B cell (primary cell): Measurements from ENCODE around the gene ASB2. TPM values are rescaled to one million over a fixed set of nuclear protein-coding genes. Genes with fewer than 3 reads are reported as not detected.

ENCODE experiments used
- ATAC-seq: fragments of 200-7000 bp; cut with Tn5 transposase; one replicate; pipeline ENCODE4 v1.10.0; 2021; ENCODE audit warnings: low read depth, mild to moderate bottlenecking, moderate number of reproducible peaks, moderate library complexity
- CTCF ChIA-PET: fragments of 350-600 bp; sonication (Branson Sonifier 250); formaldehyde crosslinking; loops from one replicate; lab custom pipeline; 2021; ENCODE audit warnings: antibody characterized with exemption, inconsistent platforms; lab: Charles Lee
- POLR2A ChIA-PET: fragments of 350-600 bp; sonication (Branson Sonifier 250); formaldehyde crosslinking; loops from one replicate; lab custom pipeline; 2021; ENCODE audit warnings: antibody characterized with exemption; lab: Charles Lee
- DNase-seq: peaks from one replicate; pipeline ENCODE4 v3.0.0; 2013
- H2AFZ ChIP-seq: 2 replicates; pipeline ENCODE4 v1.6.1; 2012; ENCODE audit warnings: mild to moderate bottlenecking, low read depth, low read length; ENCODE audit not compliant: insufficient read depth, poor library complexity, severe bottlenecking
- H3K27ac ChIP-seq, 2 donors: 1 replicate in 1 of 2; 2 replicates in 1 of 2; pipeline ENCODE4 v1.5.1; 2012 to 2013; ENCODE audit warnings: low read length in 2 of 2, mild to moderate bottlenecking in 2 of 2, moderate library complexity in 1 of 2
- H3K27me3 ChIP-seq, 4 experiments: fragments of 200-600 bp in 1 of 4; sonication (generic) in 1 of 4; replicated peaks in 1 of 4; 1 replicate in 2 of 4; 2 replicates in 2 of 4; pipeline versions ENCODE4 v1.6.1 to v1.7.0; 2013 to 2016; ENCODE audit warnings: low read length in 3 of 4, mild to moderate bottlenecking in 2 of 4, mixed read lengths in 1 of 4, moderate library complexity in 1 of 4; ENCODE audit not compliant: insufficient read depth in 4 of 4, control insufficient read depth in 3 of 4; ENCODE audit errors: control extremely low read depth in 1 of 4
- H3K36me3 ChIP-seq, 2 experiments: replicated peaks in 1 of 2; 1 replicate in 1 of 2; 2 replicates in 1 of 2; pipeline versions ENCODE4 v1.6.1 to v1.7.1; 2013; ENCODE audit warnings: low read length in 1 of 2; ENCODE audit not compliant: insufficient read depth in 2 of 2, control insufficient read depth in 1 of 2; ENCODE audit errors: control extremely low read depth in 1 of 2, extremely low read depth in 1 of 2
- H3K4me1 ChIP-seq, 2 donors: fragments of 200-600 bp in 1 of 2; sonication (generic) in 1 of 2; 1 replicate in 1 of 2; 2 replicates in 1 of 2; pipeline versions ENCODE4 v1.5.1 to v1.6.1; 2013 to 2017; ENCODE audit warnings: low read length in 2 of 2; ENCODE audit not compliant: control insufficient read depth in 2 of 2, insufficient read depth in 2 of 2
- H3K4me2 ChIP-seq: replicated peaks from 2 replicates; pipeline ENCODE3; 2012; ENCODE audit warnings: mild to moderate bottlenecking, low read depth, low read length; ENCODE audit not compliant: poor library complexity, severe bottlenecking
- H3K4me3 ChIP-seq, 5 experiments: fragments of 200-600 bp in 1 of 5; sonication (generic) in 1 of 5; 1 replicate in 3 of 5; 2 replicates in 2 of 5; pipeline versions ENCODE4 v1.5.1 to v1.7.0; 2011 to 2016; ENCODE audit warnings: low read length in 4 of 5, mild to moderate bottlenecking in 4 of 5, low read depth in 2 of 5, control low read depth in 1 of 5, moderate library complexity in 1 of 5; ENCODE audit not compliant: insufficient read depth in 1 of 5; ENCODE audit errors: control extremely low read depth in 1 of 5, extremely low read depth in 1 of 5
- H3K79me2 ChIP-seq: fragments of 200-600 bp; sonication (generic); one replicate; pipeline ENCODE4 v1.6.0; 2016; ENCODE audit warnings: low read length; ENCODE audit not compliant: control insufficient read depth, insufficient read depth
- H3K9ac ChIP-seq: fragments of 200-600 bp; sonication (generic); 2 replicates; pipeline ENCODE4 v1.6.1; 2017; ENCODE audit warnings: mild to moderate bottlenecking, low read length, moderate library complexity
- H3K9me3 ChIP-seq, 3 donors: one replicate each; pipeline versions ENCODE4 v1.6.1 to v1.7.1; 2013; ENCODE audit warnings: low read length in 2 of 3; ENCODE audit not compliant: control insufficient read depth in 2 of 3, insufficient read depth in 1 of 3; ENCODE audit errors: control extremely low read depth in 1 of 3
- H4K20me1 ChIP-seq: 2 replicates; pipeline ENCODE4 v1.6.0; 2012; ENCODE audit warnings: mild to moderate bottlenecking, low read length; ENCODE audit not compliant: insufficient read depth, control insufficient read depth, poor library complexity, severe bottlenecking
- H3K27ac Mint-ChIP-seq: one replicate; pipeline ENCODE4 v1.8.0; 2021; ENCODE audit warnings: mixed read lengths
- H3K27me3 Mint-ChIP-seq: one replicate; pipeline ENCODE4 v1.8.0; 2021; ENCODE audit warnings: mixed read lengths
- H3K4me1 Mint-ChIP-seq: one replicate; pipeline ENCODE4 v1.8.0; 2021; ENCODE audit warnings: mixed read lengths
- H3K4me3 Mint-ChIP-seq: one replicate; pipeline ENCODE4 v1.8.0; 2021; ENCODE audit warnings: mixed read lengths
- H3K9me3 Mint-ChIP-seq: one replicate; pipeline ENCODE4 v1.8.0; 2022; ENCODE audit warnings: mixed read lengths; ENCODE audit not compliant: insufficient read depth
- EZH2 ChIP-seq: IDR thresholded peaks from 2 replicates; pipeline ENCODE4 v1.6.1; 2012; ENCODE audit warnings: borderline replicate concordance, low read depth, mild to moderate bottlenecking, moderate library complexity, low read length; ENCODE audit not compliant: insufficient read depth, poor library complexity, severe bottlenecking
- whole genome bisulfite sequencing: methylation state at CpG from one replicate; pipeline ENCODE4 v1.1.5; 2013; ENCODE audit warnings: missing lambda C conversion rate; ENCODE audit not compliant: insufficient coverage; 5-methylcytosine and 5-hydroxymethylcytosine counted together
- intact Hi-C: fragments of 100-400 bp; cut with micrococcal nuclease; formaldehyde crosslinking; loops from one replicate; pipeline ENCODE4 v1.10.0; 2022
- polyA plus RNA-seq: library from polyadenylated mRNA; depleted of rRNA; stranded (reverse); fragments of >200 nt; gene quantifications from 2 replicates; pipeline ENCODE4 v1.2.3, GENCODE V29; 2012
- total RNA-seq, 2 donors: library from RNA; stranded (reverse); fragments of 120-200 nt in 1 of 2; gene quantifications; 1 replicate in 1 of 2; 2 replicates in 1 of 2; pipeline versions ENCODE4 v1.2.3 to v1.2.4, GENCODE V29; 2013 to 2022
- TF ChIP-seq, protein P1 (sequence below): fragments of 200-600 bp; IDR thresholded peaks from one replicate; pipeline ENCODE4 v1.8.0; 2022; ENCODE audit warnings: antibody characterized with exemption, mild to moderate bottlenecking

Gene ASB2
- total and polyA plus RNA-seq, 2 donors (not counting 1 experiment from before 2014, with no cell fraction given): 1.5 to 2.7 TPM

DNA sequence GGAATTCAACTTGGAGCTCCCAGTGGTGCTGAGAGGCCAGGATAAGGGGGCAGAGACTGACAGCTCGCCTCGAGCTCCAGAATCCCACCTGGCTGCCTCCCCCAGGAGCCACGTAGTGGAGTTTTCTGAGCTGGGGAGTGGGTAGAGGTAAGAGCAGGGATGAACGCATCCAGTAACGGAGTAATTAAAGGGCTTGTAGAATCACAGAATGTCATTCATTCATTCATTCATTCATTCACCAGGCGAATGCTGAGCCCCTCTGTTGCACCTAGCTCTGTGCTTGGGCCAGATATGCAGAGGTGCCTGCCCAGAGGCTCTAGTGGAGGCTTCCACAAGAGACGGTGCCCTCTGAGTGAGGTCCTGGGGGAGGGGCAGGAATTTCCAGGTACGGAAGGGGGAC, 41.2 kb downstream of the ASB2 start:
- Histone ChIP-seq H3K9me3 (peaks cover 0 to 3% (median 0%) of the 10 kb centered on the region in 3 donors), H2AFZ (no peak overlapping the region), H3K27me3 (peaks cover 0 to 11% (median 2%) of the 10 kb centered on the region in 4 experiments), H3K36me3 (no peaks in the 10 kb centered on the region), H3K9ac (no peak overlapping the region), H4K20me1 (no peaks in the 10 kb centered on the region), H3K4me2 (no peak overlapping the region), H3K27ac (no peak overlapping the region), H3K4me1 (peaks cover 5 to 10% of the 10 kb centered on the region in 2 donors), H3K79me2 (no peaks in the 10 kb centered on the region), H3K4me3 (no peak overlapping the region)
- TF ChIP-seq, protein P1, sequence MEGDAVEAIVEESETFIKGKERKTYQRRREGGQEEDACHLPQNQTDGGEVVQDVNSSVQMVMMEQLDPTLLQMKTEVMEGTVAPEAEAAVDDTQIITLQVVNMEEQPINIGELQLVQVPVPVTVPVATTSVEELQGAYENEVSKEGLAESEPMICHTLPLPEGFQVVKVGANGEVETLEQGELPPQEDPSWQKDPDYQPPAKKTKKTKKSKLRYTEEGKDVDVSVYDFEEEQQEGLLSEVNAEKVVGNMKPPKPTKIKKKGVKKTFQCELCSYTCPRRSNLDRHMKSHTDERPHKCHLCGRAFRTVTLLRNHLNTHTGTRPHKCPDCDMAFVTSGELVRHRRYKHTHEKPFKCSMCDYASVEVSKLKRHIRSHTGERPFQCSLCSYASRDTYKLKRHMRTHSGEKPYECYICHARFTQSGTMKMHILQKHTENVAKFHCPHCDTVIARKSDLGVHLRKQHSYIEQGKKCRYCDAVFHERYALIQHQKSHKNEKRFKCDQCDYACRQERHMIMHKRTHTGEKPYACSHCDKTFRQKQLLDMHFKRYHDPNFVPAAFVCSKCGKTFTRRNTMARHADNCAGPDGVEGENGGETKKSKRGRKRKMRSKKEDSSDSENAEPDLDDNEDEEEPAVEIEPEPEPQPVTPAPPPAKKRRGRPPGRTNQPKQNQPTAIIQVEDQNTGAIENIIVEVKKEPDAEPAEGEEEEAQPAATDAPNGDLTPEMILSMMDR: no peak
- TF ChIP-seq EZH2: no peak
- Mint-ChIP-seq H3K9me3 (no peaks in the 10 kb centered on the region), H3K4me1 (peaks cover 12% of the 10 kb centered on the region), H3K4me3 (no peak overlapping the region), H3K27me3 (peaks cover 10% of the 10 kb centered on the region), H3K27ac (no peak overlapping the region)
- no peak for DNase-seq
- ATAC-seq: no peak
- intact Hi-C loops: no loop called here
- POLR2A ChIA-PET: no interaction called here
- CTCF ChIA-PET: interaction anchor here (1.0 to 22.1 kb wide), 4 partner anchors 31 to 107 kb away, joined by 3 to 1036 read pairs (median 186); partner anchors contain the start of genes ASB2 and CCDC197
- WGBS: 95% methylated on average over 3 of the region's 8 CpGs

- no peak for ATAC-seq
- Mint-ChIP-seq H3K27ac (no peak overlapping the region), H3K9me3 (no peaks in the 10 kb centered on the region), H3K4me3 (no peak overlapping the region), H3K27me3 (peaks cover 6% of the 10 kb centered on the region), H3K4me1 (peaks cover 2% of the 10 kb centered on the region)
- WGBS: 76% methylated on average over 4 of the region's 4 CpGs
- Histone ChIP-seq H3K79me2 (no peaks in the 10 kb centered on the region), H4K20me1 (no peaks in the 10 kb centered on the region), H3K27me3 (peaks cover 0 to 4% (median 0%) of the 10 kb centered on the region in 4 experiments), H3K4me1 (no peaks in the 10 kb centered on the region), H3K9ac (no peak overlapping the region), H2AFZ (no peak overlapping the region), H3K27ac (no peak overlapping the region), H3K36me3 (no peaks in the 10 kb centered on the region), H3K4me3 (no peak overlapping the region), H3K4me2 (no peak overlapping the region), H3K9me3 (no peaks in the 10 kb centered on the region)
- intact Hi-C loops: no loop called here
- TF ChIP-seq EZH2: no peak
- TF ChIP-seq, protein P1: no peak
- no peak for DNase-seq
- ChIA-PET POLR2A (no interaction called here), CTCF (interaction anchor here (13.0 to 22.1 kb wide), 2 partner anchors 34 to 68 kb away, joined by 367 to 1036 read pairs; partner anchors contain the start of genes ASB2 and CCDC197)
These were observed 43.7 kb downstream of the ASB2 start for GRCh38 chr14:93932642-93933041.
